Measurements from ENCODE around the gene MDC1.

The MDC1 gene

GRCh38 chr6:30686009-30686907, 30.8 kb downstream of the MDC1 start, which contains the start of gene PPP1R18:
Gene PPP1R18 (minus strand): TSS chr6:30686645. CDS start chr6:30686018, 627 bp downstream.
- no peak for TF ChIP-seq CTCF (conservative IDR thresholded peaks at IDR 0.05; ENCODE audit: control insufficient read depth, insufficient read depth, low read depth, low read length)
- peak; percentile 63 for DNase-seq (ENCODE audit: low read depth)
- H3K4me3 ChIP-seq (ENCODE audit: control insufficient read depth, low read depth, low read length) = peak within 1 kb of the TSS; percentile 92

- TF ChIP-seq CTCF (conservative IDR thresholded peaks at IDR 0.05; ENCODE audit: control insufficient read depth, insufficient read depth, low read depth, low read length) = peak; percentile 33
- H3K4me3 ChIP-seq (ENCODE audit: control insufficient read depth, low read depth, low read length) = peak overlapping the region; percentile 92
- DNase-seq (ENCODE audit: low read depth) = peak; percentile 44
Observed at GRCh38 chr6:30685157-30686008, 31.7 kb downstream of the MDC1 start.

- DNase-seq (ENCODE audit: low read depth) = peak; percentile 44
- H3K4me3 ChIP-seq (ENCODE audit: control insufficient read depth, low read depth, low read length) = peak overlapping the region; percentile 92
- no peak for TF ChIP-seq CTCF (conservative IDR thresholded peaks at IDR 0.05; ENCODE audit: control insufficient read depth, insufficient read depth, low read depth, low read length)
Observed at GRCh38 chr6:30684386-30685156, 32.5 kb downstream of the MDC1 start.

DNA sequence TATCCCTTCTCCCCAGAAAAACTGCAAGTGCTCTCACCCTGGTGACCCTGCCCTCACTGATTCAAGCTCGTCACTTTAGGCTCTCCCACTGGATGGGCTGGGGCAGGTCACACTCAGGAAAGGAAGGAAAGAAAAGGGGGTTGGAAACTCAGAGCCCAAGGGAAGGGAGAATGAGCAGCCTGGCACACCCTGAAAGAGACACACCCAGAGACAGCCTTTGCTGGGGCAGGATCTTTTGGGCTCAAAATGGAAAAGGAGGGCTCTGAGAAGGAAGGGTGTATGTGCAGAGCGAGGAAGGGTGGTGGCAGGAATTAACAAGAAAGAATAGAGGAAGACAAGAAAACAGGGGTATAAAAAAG, 33.1 kb downstream of the MDC1 start:
- no peak for TF ChIP-seq CTCF (conservative IDR thresholded peaks at IDR 0.05; ENCODE audit: control insufficient read depth, insufficient read depth, low read depth, low read length)
- no peak for DNase-seq (ENCODE audit: low read depth)
- peak overlapping the region; percentile 92 for H3K4me3 ChIP-seq (ENCODE audit: control insufficient read depth, low read depth, low read length)

- H3K4me3 ChIP-seq (ENCODE audit: control insufficient read depth, low read depth, low read length) = peak overlapping the region; percentile 92
- TF ChIP-seq CTCF (conservative IDR thresholded peaks at IDR 0.05; ENCODE audit: control insufficient read depth, insufficient read depth, low read depth, low read length) = no peak
- no peak for DNase-seq (ENCODE audit: low read depth)
Observed at GRCh38 chr6:30683183-30683979, 33.7 kb downstream of the MDC1 start.

Measured in fibroblast of mammary gland (primary cell).